ENCODE results near the gene BCAT1.

Gene BCAT1

GRCh38 chr12:24894879-24895278 lies 54.0 kb downstream of the BCAT1 start:
- Histone ChIP-seq H3K4me1 (ENCODE audit: insufficient read depth, poor library complexity, severe bottlenecking) (no peaks in the 10 kb centered on the region), H3K27me3 (ENCODE audit: insufficient read depth, poor library complexity, severe bottlenecking) (no peaks in the 10 kb centered on the region), H3K9me3 (ENCODE audit: severe bottlenecking) (no peaks in the 10 kb centered on the region), H3K36me3 (ENCODE audit: low read depth) (no peaks in the 10 kb centered on the region), H3K4me3 (ENCODE audit: severe bottlenecking) (no peak overlapping the region), H3K27ac (ENCODE audit: poor library complexity, severe bottlenecking) (no peak overlapping the region)
- no peak for TF ChIP-seq CTCF (IDR thresholded peaks at IDR 0.05; ENCODE audit: poor library complexity, severe bottlenecking)
- DNase-seq (ENCODE audit: low spot score) = no peak
- no peak for ATAC-seq (ENCODE audit: low read depth)

- Histone ChIP-seq H3K4me3 (ENCODE audit: severe bottlenecking) (no peak overlapping the region), H3K9me3 (ENCODE audit: severe bottlenecking) (no peaks in the 10 kb centered on the region), H3K27me3 (ENCODE audit: insufficient read depth, poor library complexity, severe bottlenecking) (no peaks in the 10 kb centered on the region), H3K27ac (ENCODE audit: poor library complexity, severe bottlenecking) (no peak overlapping the region), H3K4me1 (ENCODE audit: insufficient read depth, poor library complexity, severe bottlenecking) (no peaks in the 10 kb centered on the region), H3K36me3 (ENCODE audit: low read depth) (no peaks in the 10 kb centered on the region)
- ATAC-seq (ENCODE audit: low read depth) (no peak), DNase-seq (ENCODE audit: low spot score) (no peak)
- no peak for TF ChIP-seq CTCF (IDR thresholded peaks at IDR 0.05; ENCODE audit: poor library complexity, severe bottlenecking)
These were observed 58.7 kb downstream of the BCAT1 start for GRCh38 chr12:24890048-24890803.

DNA sequence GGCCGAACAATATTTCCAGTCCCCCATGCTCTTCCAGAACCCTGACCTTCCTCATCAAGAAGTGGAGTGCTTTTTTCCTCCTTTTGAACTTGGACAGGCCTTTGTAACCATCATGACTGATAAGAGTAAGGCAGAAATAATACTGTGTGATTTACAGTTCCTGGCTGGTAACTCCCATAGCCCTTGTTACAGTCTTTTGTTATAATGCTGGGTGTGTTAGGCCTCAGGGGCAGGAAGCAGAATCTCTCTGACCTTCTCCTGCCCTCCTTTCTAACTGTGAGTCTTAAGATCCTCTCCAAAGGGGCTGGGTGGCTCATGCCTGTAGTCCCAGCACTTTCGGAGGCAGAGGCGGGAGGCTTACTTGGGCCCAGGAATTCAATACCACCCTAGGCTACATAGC lies 59.5 kb downstream of the BCAT1 start:
- H3K27ac ChIP-seq (ENCODE audit: poor library complexity, severe bottlenecking) = no peak overlapping the region
- ATAC-seq (ENCODE audit: low read depth) (no peak), DNase-seq (ENCODE audit: low spot score) (no peak)
- H3K36me3 ChIP-seq (ENCODE audit: low read depth) = no peaks in the 10 kb centered on the region
- H3K4me1 ChIP-seq (ENCODE audit: insufficient read depth, poor library complexity, severe bottlenecking) = no peaks in the 10 kb centered on the region
- no peak overlapping the region for H3K4me3 ChIP-seq (ENCODE audit: severe bottlenecking)
- TF ChIP-seq CTCF (IDR thresholded peaks at IDR 0.05; ENCODE audit: poor library complexity, severe bottlenecking) = no peak
- no peaks in the 10 kb centered on the region for H3K9me3 ChIP-seq (ENCODE audit: severe bottlenecking)
- no peaks in the 10 kb centered on the region for H3K27me3 ChIP-seq (ENCODE audit: insufficient read depth, poor library complexity, severe bottlenecking)

DNA sequence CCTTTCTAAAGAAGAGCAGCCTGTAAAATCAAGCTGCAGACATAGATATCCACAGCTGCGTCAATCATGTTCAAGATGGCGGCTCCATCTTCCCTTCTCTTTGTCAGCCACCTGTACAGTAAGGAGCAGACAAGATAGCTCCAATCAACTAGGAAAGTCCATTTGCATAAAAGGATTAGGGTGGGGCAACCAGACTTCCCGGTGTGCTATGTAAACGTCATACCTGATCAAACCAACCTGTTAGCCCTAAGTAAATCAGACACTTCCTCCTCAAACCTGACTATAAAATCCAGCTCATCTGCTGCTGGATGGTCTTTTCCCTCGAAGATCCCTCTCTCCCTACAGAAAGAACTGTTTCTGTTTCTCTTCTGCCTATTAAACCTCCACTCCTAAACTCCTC lies 60.1 kb downstream of the BCAT1 start:
- no peaks in the 10 kb centered on the region for H3K36me3 ChIP-seq (ENCODE audit: low read depth)
- no peak for TF ChIP-seq CTCF (IDR thresholded peaks at IDR 0.05; ENCODE audit: poor library complexity, severe bottlenecking)

DNA sequence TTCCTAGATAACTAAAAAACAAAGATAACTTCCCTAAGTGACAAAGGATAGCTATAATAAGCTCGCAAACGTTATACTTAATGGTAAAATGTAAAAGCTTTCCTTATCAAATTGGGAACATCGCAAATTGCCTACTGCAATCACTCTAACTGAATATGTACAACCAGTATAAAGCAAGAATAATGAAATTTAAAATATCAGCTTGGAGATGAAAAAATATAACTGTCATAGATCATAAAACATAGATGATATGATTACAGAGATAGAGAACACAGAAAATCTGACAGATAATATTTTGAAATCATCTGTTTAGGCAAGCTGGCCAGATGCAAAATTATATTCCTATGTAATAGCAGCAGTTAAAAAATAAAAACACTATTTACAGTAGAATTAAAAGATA lies 64.0 kb downstream of the BCAT1 start:
- H3K36me3 ChIP-seq (ENCODE audit: low read depth) = no peaks in the 10 kb centered on the region
- DNase-seq (ENCODE audit: low spot score) = no peak
- TF ChIP-seq CTCF (IDR thresholded peaks at IDR 0.05; ENCODE audit: poor library complexity, severe bottlenecking) = no peak

More for the DNA sequence above, 60.1 kb downstream of the BCAT1 start:
- no peak overlapping the region for H3K27ac ChIP-seq (ENCODE audit: poor library complexity, severe bottlenecking)
- no peaks in the 10 kb centered on the region for H3K4me1 ChIP-seq (ENCODE audit: insufficient read depth, poor library complexity, severe bottlenecking)
- H3K4me3 ChIP-seq (ENCODE audit: severe bottlenecking) = no peak overlapping the region
- DNase-seq (ENCODE audit: low spot score) (no peak), ATAC-seq (ENCODE audit: low read depth) (no peak)
- no peaks in the 10 kb centered on the region for H3K27me3 ChIP-seq (ENCODE audit: insufficient read depth, poor library complexity, severe bottlenecking)
- H3K9me3 ChIP-seq (ENCODE audit: severe bottlenecking) = no peaks in the 10 kb centered on the region

More for the DNA sequence above, 64.0 kb downstream of the BCAT1 start:
- Histone ChIP-seq H3K4me1 (ENCODE audit: insufficient read depth, poor library complexity, severe bottlenecking) (no peaks in the 10 kb centered on the region), H3K27ac (ENCODE audit: poor library complexity, severe bottlenecking) (no peak overlapping the region), H3K27me3 (ENCODE audit: insufficient read depth, poor library complexity, severe bottlenecking) (no peaks in the 10 kb centered on the region), H3K4me3 (ENCODE audit: severe bottlenecking) (no peak overlapping the region), H3K9me3 (ENCODE audit: severe bottlenecking) (no peaks in the 10 kb centered on the region)
- no peak for ATAC-seq (ENCODE audit: low read depth)

Measured in RWPE2 (cell line).